Trophoblast cell (in vitro differentiated cells and primary cell): Measurements from ENCODE around the gene RPE65.
A peak's percentile ranks its signal among the peaks of the same experiment; 100 is the strongest.

ENCODE experiments used
- DNase-seq, 2 donors: peaks; one replicate each; pipeline ENCODE4 v3.0.0-alpha.2; 2016
- H2AFZ ChIP-seq: 2 replicates; pipeline ENCODE4 v1.6.1; 2013; ENCODE audit warnings: low read length, moderate library complexity, mild to moderate bottlenecking; ENCODE audit not compliant: insufficient read depth, poor library complexity
- H2AK5ac ChIP-seq: 2 replicates; pipeline ENCODE4 v1.6.1; 2013; ENCODE audit warnings: mild to moderate bottlenecking, low read length
- H2BK120ac ChIP-seq: 2 replicates; pipeline ENCODE4 v1.6.1; 2013; ENCODE audit warnings: low read length, mild to moderate bottlenecking, moderate library complexity; ENCODE audit not compliant: insufficient read depth, poor library complexity
- H2BK12ac ChIP-seq: 2 replicates; pipeline ENCODE4 v1.6.1; 2013; ENCODE audit warnings: mild to moderate bottlenecking, low read length, moderate library complexity
- H2BK5ac ChIP-seq: 2 replicates; pipeline ENCODE4 v1.6.1; 2013; ENCODE audit warnings: low read length, low read depth, moderate library complexity, mild to moderate bottlenecking; ENCODE audit not compliant: poor library complexity
- H3K14ac ChIP-seq: 2 replicates; pipeline ENCODE4 v1.6.1; 2013; ENCODE audit warnings: mild to moderate bottlenecking, low read length
- H3K18ac ChIP-seq: 2 replicates; pipeline ENCODE4 v1.6.1; 2013; ENCODE audit warnings: mild to moderate bottlenecking, low read length
- H3K23ac ChIP-seq: 2 replicates; pipeline ENCODE4 v1.6.1; 2013; ENCODE audit warnings: low read length
- H3K27ac ChIP-seq: 2 replicates; pipeline ENCODE4 v1.5.1; 2013; ENCODE audit warnings: low read depth, mild to moderate bottlenecking, inconsistent platforms, low read length, moderate library complexity
- H3K27me3 ChIP-seq: 2 replicates; pipeline ENCODE4 v1.6.1; 2013; ENCODE audit warnings: inconsistent platforms, mild to moderate bottlenecking, low read length, moderate library complexity; ENCODE audit not compliant: insufficient read depth
- H3K36me3 ChIP-seq, 2 experiments: 1 replicate in 1 of 2; 2 replicates in 1 of 2; pipeline ENCODE4 v1.6.1; 2013; ENCODE audit warnings: low read length in 2 of 2, mild to moderate bottlenecking in 2 of 2, moderate library complexity in 1 of 2; ENCODE audit not compliant: insufficient read depth in 2 of 2, control insufficient read depth in 1 of 2
- H3K4ac ChIP-seq: 2 replicates; pipeline ENCODE4 v1.6.1; 2013; ENCODE audit warnings: low read depth, mild to moderate bottlenecking, low read length, moderate library complexity
- H3K4me1 ChIP-seq, 2 experiments: 1 replicate in 1 of 2; 2 replicates in 1 of 2; pipeline ENCODE4 v1.6.1; 2013; ENCODE audit warnings: low read length in 2 of 2, mild to moderate bottlenecking in 2 of 2, moderate library complexity in 1 of 2; ENCODE audit not compliant: insufficient read depth in 2 of 2, control insufficient read depth in 1 of 2
- H3K4me2 ChIP-seq: 2 replicates; pipeline ENCODE4 v1.6.1; 2013; ENCODE audit warnings: inconsistent platforms, mild to moderate bottlenecking, low read length, moderate library complexity
- H3K4me3 ChIP-seq: 2 replicates; pipeline ENCODE4 v1.5.1; 2013; ENCODE audit warnings: mild to moderate bottlenecking, low read depth, low read length, inconsistent platforms
- H3K79me1 ChIP-seq: one replicate; pipeline ENCODE4 v1.6.1; 2013; ENCODE audit warnings: low read length
- H3K79me2 ChIP-seq: 2 replicates; pipeline ENCODE4 v1.6.1; 2013; ENCODE audit warnings: low read length, mild to moderate bottlenecking; ENCODE audit not compliant: control insufficient read depth, insufficient read depth, poor library complexity
- H3K9ac ChIP-seq: 2 replicates; pipeline ENCODE4 v1.6.1; 2013; ENCODE audit warnings: mild to moderate bottlenecking, low read length
- H3K9me3 ChIP-seq: 2 replicates; pipeline ENCODE4 v1.6.1; 2013; ENCODE audit warnings: low read depth, mild to moderate bottlenecking, control low read depth, inconsistent platforms, low read length; ENCODE audit not compliant: insufficient read depth
- H4K12ac ChIP-seq: 2 replicates; pipeline ENCODE4 v1.6.1; 2013; ENCODE audit warnings: low read depth, mild to moderate bottlenecking, low read length, moderate library complexity
- H4K8ac ChIP-seq: 2 replicates; pipeline ENCODE4 v1.6.1; 2013; ENCODE audit warnings: low read depth, mild to moderate bottlenecking, low read length, moderate library complexity
- H4K91ac ChIP-seq: one replicate; pipeline ENCODE4 v1.6.1; 2013; ENCODE audit warnings: low read depth, mild to moderate bottlenecking, low read length, moderate library complexity
- WGBS: extraction: QIAGEN DNeasy Blood & Tissue Kit; methylation state at CpG from one replicate; pipeline ENCODE4 v1.1.7; 2013; ENCODE audit warnings: missing lambda C conversion rate; ENCODE audit not compliant: insufficient read length, insufficient coverage; ENCODE audit errors: extremely low coverage; 5-methylcytosine and 5-hydroxymethylcytosine counted together

Gene RPE65

GRCh38 chr1:68464891-68465290 is 15.1 kb upstream of the RPE65 start:
- H3K9me3 ChIP-seq: peaks cover 3% of the 10 kb centered on the region

GRCh38 chr1:68460935-68461334 is 11.2 kb upstream of the RPE65 start:
- H3K27me3 ChIP-seq: no peaks in the 10 kb centered on the region
- no peak overlapping the region for H3K14ac ChIP-seq
- H4K91ac ChIP-seq: no peak overlapping the region
- peaks cover 2 to 3% of the 10 kb centered on the region in 2 experiments for H3K4me1 ChIP-seq
- H2AK5ac ChIP-seq: no peak overlapping the region
- no peaks in the 10 kb centered on the region for H3K36me3 ChIP-seq
- no peak overlapping the region for H3K4ac ChIP-seq
- no peak for DNase-seq
- peaks cover 3% of the 10 kb centered on the region for H3K9me3 ChIP-seq
- H3K79me1 ChIP-seq: no peaks in the 10 kb centered on the region
- H2BK120ac ChIP-seq: no peak overlapping the region
- H3K27ac ChIP-seq: no peak overlapping the region
- no peak overlapping the region for H4K12ac ChIP-seq
- no peak overlapping the region for H4K8ac ChIP-seq
- H3K18ac ChIP-seq: no peak overlapping the region
- H2BK12ac ChIP-seq: no peak overlapping the region
- no peaks in the 10 kb centered on the region for H3K79me2 ChIP-seq
- no CpG with 5 or more reads among the region's 4 CpGs for WGBS
- H3K4me2 ChIP-seq: no peak overlapping the region
- H3K4me3 ChIP-seq: no peak overlapping the region
- H3K9ac ChIP-seq: no peak overlapping the region
- no peak overlapping the region for H2AFZ ChIP-seq
- H3K23ac ChIP-seq: no peak overlapping the region
- no peak overlapping the region for H2BK5ac ChIP-seq

More at GRCh38 chr1:68464891-68465290, 15.1 kb upstream of the RPE65 start:
- Histone ChIP-seq H3K36me3 (no peaks in the 10 kb centered on the region), H3K18ac (no peak overlapping the region), H4K12ac (no peak overlapping the region), H3K23ac (no peak overlapping the region), H3K4ac (no peak overlapping the region), H3K27ac (peak overlapping the region; percentile 35), H2BK12ac (no peak overlapping the region), H2BK5ac (no peak overlapping the region), H3K14ac (no peak overlapping the region), H2BK120ac (no peak overlapping the region), H3K4me1 (peaks cover 2 to 4% of the 10 kb centered on the region in 2 experiments), H3K4me3 (no peak overlapping the region), H3K4me2 (peak overlapping the region; percentile 14), H3K27me3 (no peaks in the 10 kb centered on the region), H3K9ac (no peak overlapping the region), H2AK5ac (no peak overlapping the region), H3K79me2 (no peaks in the 10 kb centered on the region), H4K8ac (no peak overlapping the region), H4K91ac (no peak overlapping the region), H3K79me1 (no peaks in the 10 kb centered on the region), H2AFZ (no peak overlapping the region)
- WGBS: no CpG with 5 or more reads among the region's 6 CpGs
- peak; percentile 59 to 82 for DNase-seq

GRCh38 chr1:68459796-68460195 is 10.0 kb upstream of the RPE65 start:
- Histone ChIP-seq H2BK120ac (no peak overlapping the region), H3K14ac (no peak overlapping the region), H3K4me1 (peaks cover 0 to 2% of the 10 kb centered on the region in 2 experiments), H4K8ac (no peak overlapping the region), H3K18ac (no peak overlapping the region), H3K27ac (no peak overlapping the region), H4K12ac (no peak overlapping the region), H2BK12ac (no peak overlapping the region), H3K79me1 (no peaks in the 10 kb centered on the region), H2BK5ac (no peak overlapping the region), H3K36me3 (no peaks in the 10 kb centered on the region), H3K79me2 (no peaks in the 10 kb centered on the region), H3K27me3 (no peaks in the 10 kb centered on the region), H2AK5ac (no peak overlapping the region), H3K4me3 (no peak overlapping the region), H3K9me3 (peaks cover 3% of the 10 kb centered on the region), H3K4ac (no peak overlapping the region), H4K91ac (no peak overlapping the region), H3K9ac (no peak overlapping the region), H3K4me2 (no peak overlapping the region), H2AFZ (no peak overlapping the region), H3K23ac (no peak overlapping the region)
- DNase-seq: no peak
- no CpG with 5 or more reads among the region's 1 CpG for WGBS

GRCh38 chr1:68459091-68459490 is 9.3 kb upstream of the RPE65 start:
- Histone ChIP-seq H3K79me2 (no peaks in the 10 kb centered on the region), H3K4me1 (no peaks in the 10 kb centered on the region), H4K12ac (no peak overlapping the region), H3K27ac (no peak overlapping the region), H3K4me3 (no peak overlapping the region), H4K8ac (no peak overlapping the region), H3K9me3 (peaks cover 2% of the 10 kb centered on the region), H3K23ac (no peak overlapping the region), H3K9ac (no peak overlapping the region), H4K91ac (no peak overlapping the region), H2AK5ac (no peak overlapping the region), H2BK120ac (no peak overlapping the region), H2AFZ (no peak overlapping the region), H3K18ac (no peak overlapping the region), H3K14ac (no peak overlapping the region), H3K4ac (no peak overlapping the region), H3K27me3 (no peaks in the 10 kb centered on the region), H3K79me1 (no peaks in the 10 kb centered on the region), H2BK5ac (no peak overlapping the region), H3K36me3 (no peaks in the 10 kb centered on the region), H3K4me2 (no peak overlapping the region), H2BK12ac (no peak overlapping the region)
- no peak for DNase-seq
- WGBS: no CpG with 5 or more reads among the region's 2 CpGs
